PC-3 (cell line): Measurements from ENCODE around the gene STRIP1. TPM values are rescaled to one million over a fixed set of nuclear protein-coding genes. Genes with fewer than 3 reads are reported as not detected.

ENCODE experiments used
- ATAC-seq: fragments of 200-7000 bp; cut with Tn5 transposase; 2 replicates; pipeline ENCODE4 v1.9.1; 2020; ENCODE audit warnings: mild to moderate bottlenecking, moderate library complexity
- BruUV-seq: library from RNA; stranded (reverse); fragments of 400-500 nt; replicated peaks from 2 replicates; lab custom pipeline; 2021; lab: Mats Ljungman, UMichigan
- CTCF ChIA-PET: fragments of 300-600 bp; sonication (Branson Sonifier 250); formaldehyde crosslinking; loops from one replicate; lab custom pipeline; 2022; ENCODE audit warnings: antibody characterized with exemption; lab: Charles Lee
- POLR2A ChIA-PET: fragments of 300-600 bp; sonication (Branson Sonifier 250); formaldehyde crosslinking; loops from one replicate; lab custom pipeline; 2022; ENCODE audit warnings: antibody characterized with exemption; ENCODE audit not compliant: unreplicated experiment; lab: Charles Lee
- DNase-seq: peaks from one replicate; pipeline ENCODE4 v3.0.0-alpha.2; 2015
- H2AFZ ChIP-seq: fragments of 300-600 bp; sonication (generic); 2 replicates; pipeline ENCODE4 v1.6.0; 2016; ENCODE audit warnings: antibody characterized with exemption, low read length
- H3F3A ChIP-seq: fragments of 300-600 bp; sonication (generic); one replicate; pipeline ENCODE4 v1.6.0; 2017; ENCODE audit warnings: antibody characterized with exemption, low read length, control low read depth, mild to moderate bottlenecking; ENCODE audit not compliant: unreplicated experiment
- H3K27ac ChIP-seq: fragments of 300-600 bp; sonication (generic); 2 replicates; pipeline ENCODE4 v1.5.1; 2016; ENCODE audit warnings: mild to moderate bottlenecking, low read length
- H3K27me3 ChIP-seq: fragments of 300-600 bp; sonication (generic); 2 replicates; pipeline ENCODE4 v1.6.1; 2016; ENCODE audit warnings: low read length, mixed read lengths
- H3K36me3 ChIP-seq: fragments of 300-600 bp; sonication (generic); 2 replicates; pipeline ENCODE4 v1.6.1; 2016; ENCODE audit warnings: low read depth, mixed run types, low read length, mixed read lengths
- H3K4me1 ChIP-seq: fragments of 300-600 bp; sonication (generic); 2 replicates; pipeline ENCODE4 v1.5.1; 2016; ENCODE audit warnings: low read length; ENCODE audit not compliant: insufficient read depth
- H3K4me2 ChIP-seq: fragments of 300-600 bp; sonication (generic); 2 replicates; pipeline ENCODE4 v1.6.0; 2016; ENCODE audit warnings: low read length
- H3K4me3 ChIP-seq: fragments of 300-600 bp; sonication (generic); 2 replicates; pipeline ENCODE4 v1.5.1; 2016; ENCODE audit warnings: mild to moderate bottlenecking, low read length, mixed read lengths
- H3K79me2 ChIP-seq: fragments of 300-600 bp; sonication (generic); 2 replicates; pipeline ENCODE4 v1.6.1; 2017; ENCODE audit warnings: low read length, mixed read lengths
- H3K9ac ChIP-seq: fragments of 300-600 bp; sonication (generic); 2 replicates; pipeline ENCODE4 v1.6.0; 2016; ENCODE audit warnings: mild to moderate bottlenecking, low read length
- H3K9me2 ChIP-seq: fragments of 300-600 bp; sonication (generic); replicated peaks from 2 replicates; pipeline ENCODE4 v1.6.1; 2016; ENCODE audit warnings: mixed run types, low read length, mixed read lengths
- H3K9me3 ChIP-seq: fragments of 300-600 bp; sonication (generic); 2 replicates; pipeline ENCODE4 v1.6.1; 2016; ENCODE audit warnings: low read length, mixed read lengths
- H4K20me1 ChIP-seq: fragments of 300-600 bp; sonication (generic); 2 replicates; pipeline ENCODE4 v1.6.1; 2016; ENCODE audit warnings: low read length, mixed read lengths
- EZH2 ChIP-seq: fragments of 300-600 bp; sonication (generic); IDR thresholded peaks from one replicate; pipeline ENCODE4 v1.6.1; 2017; ENCODE audit warnings: antibody characterized with exemption, mild to moderate bottlenecking, low read length; ENCODE audit not compliant: unreplicated experiment
- EZH2phosphoT487 ChIP-seq: fragments of 300-600 bp; sonication (generic); IDR thresholded peaks from 2 replicates; pipeline ENCODE4 v1.6.1; 2018; ENCODE audit warnings: mild to moderate bottlenecking, antibody characterized with exemption, low read length, borderline replicate concordance
- intact Hi-C: fragments of 100-400 bp; cut with micrococcal nuclease; formaldehyde crosslinking; loops from 2 replicates; pipeline ENCODE4 v1.9.0; 2023
- total RNA-seq: library from RNA; depleted of rRNA; stranded (reverse); fragments of >200 nt; gene quantifications from 2 replicates; pipeline ENCODE4 v1.2.3, GENCODE V29; 2014
- TF ChIP-seq, protein P1 (sequence below): fragments of 300-600 bp; sonication (generic); conservative IDR thresholded peaks from 2 replicates; pipeline ENCODE4 v1.5.1; 2017; ENCODE audit warnings: antibody characterized with exemption, low read depth, mild to moderate bottlenecking, low read length

Gene STRIP1
- total RNA-seq, 1 experiment from 2014 or later = 41.4 TPM

DNA sequence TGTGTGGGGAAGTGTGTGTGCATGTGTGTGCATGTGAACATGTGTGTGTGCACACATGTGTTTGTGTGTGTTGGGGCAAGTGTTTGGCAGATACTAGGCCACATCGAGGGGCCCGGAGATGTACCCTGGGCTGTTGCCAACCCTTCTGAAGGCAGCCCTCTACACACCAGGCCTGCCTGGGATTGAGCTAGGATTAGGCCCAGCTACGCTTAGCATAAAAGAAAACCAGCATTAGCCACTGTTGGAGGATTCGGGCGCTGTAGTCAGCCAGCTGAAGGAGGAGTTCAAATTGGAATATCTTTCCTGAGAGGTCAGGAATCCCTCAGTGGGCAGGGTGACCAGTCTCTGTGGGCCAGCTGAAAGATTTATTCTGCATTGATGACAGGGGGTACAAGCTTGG is 46.6 kb downstream of the STRIP1 start:
- H3K4me3 ChIP-seq = no peak overlapping the region
- H3F3A ChIP-seq = no peaks in the 10 kb centered on the region
- H3K9me2 ChIP-seq = no peaks in the 10 kb centered on the region
- no peaks in the 10 kb centered on the region for H3K36me3 ChIP-seq
- no peak overlapping the region for H3K27ac ChIP-seq
- ChIA-PET POLR2A (no interaction called here), CTCF (no interaction called here)
- intact Hi-C loops = no loop called here
- ATAC-seq (no peak), DNase-seq (no peak)
- no peaks in the 10 kb centered on the region for H3K9me3 ChIP-seq
- H3K9ac ChIP-seq = no peak overlapping the region
- TF ChIP-seq, protein P1, sequence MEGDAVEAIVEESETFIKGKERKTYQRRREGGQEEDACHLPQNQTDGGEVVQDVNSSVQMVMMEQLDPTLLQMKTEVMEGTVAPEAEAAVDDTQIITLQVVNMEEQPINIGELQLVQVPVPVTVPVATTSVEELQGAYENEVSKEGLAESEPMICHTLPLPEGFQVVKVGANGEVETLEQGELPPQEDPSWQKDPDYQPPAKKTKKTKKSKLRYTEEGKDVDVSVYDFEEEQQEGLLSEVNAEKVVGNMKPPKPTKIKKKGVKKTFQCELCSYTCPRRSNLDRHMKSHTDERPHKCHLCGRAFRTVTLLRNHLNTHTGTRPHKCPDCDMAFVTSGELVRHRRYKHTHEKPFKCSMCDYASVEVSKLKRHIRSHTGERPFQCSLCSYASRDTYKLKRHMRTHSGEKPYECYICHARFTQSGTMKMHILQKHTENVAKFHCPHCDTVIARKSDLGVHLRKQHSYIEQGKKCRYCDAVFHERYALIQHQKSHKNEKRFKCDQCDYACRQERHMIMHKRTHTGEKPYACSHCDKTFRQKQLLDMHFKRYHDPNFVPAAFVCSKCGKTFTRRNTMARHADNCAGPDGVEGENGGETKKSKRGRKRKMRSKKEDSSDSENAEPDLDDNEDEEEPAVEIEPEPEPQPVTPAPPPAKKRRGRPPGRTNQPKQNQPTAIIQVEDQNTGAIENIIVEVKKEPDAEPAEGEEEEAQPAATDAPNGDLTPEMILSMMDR = no peak
- TF ChIP-seq EZH2 (no peak), EZH2phosphoT487 (no peak)
- H3K79me2 ChIP-seq = no peaks in the 10 kb centered on the region
- no TSS peak for BruUV-seq
- no peaks in the 10 kb centered on the region for H3K27me3 ChIP-seq
- no peaks in the 10 kb centered on the region for H4K20me1 ChIP-seq
- H3K4me1 ChIP-seq = no peaks in the 10 kb centered on the region
- H3K4me2 ChIP-seq = no peak overlapping the region
- no peak overlapping the region for H2AFZ ChIP-seq

DNA sequence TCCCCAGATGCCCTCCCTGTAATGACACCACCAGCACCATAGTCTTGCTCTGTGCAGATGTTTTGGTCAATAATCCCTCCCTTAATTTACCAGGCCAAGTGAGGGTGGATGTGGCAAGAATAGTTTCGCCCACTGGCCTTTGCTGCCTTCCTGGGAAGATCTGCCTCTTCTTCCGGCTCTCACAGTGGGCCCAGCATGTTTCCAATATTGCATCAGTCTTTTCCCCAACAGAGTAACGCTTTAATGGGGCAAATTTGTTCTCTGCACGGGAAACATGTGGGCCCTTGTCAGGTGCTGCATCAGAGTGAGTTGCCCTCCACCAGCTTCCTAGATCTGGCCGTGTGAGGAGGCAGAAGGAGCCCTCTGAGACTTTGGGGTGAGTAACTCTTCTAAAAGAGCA is 48.1 kb downstream of the STRIP1 start:
- no peak overlapping the region for H3K4me2 ChIP-seq
- no TSS peak for BruUV-seq
- no peak overlapping the region for H3K4me3 ChIP-seq
- DNase-seq (no peak), ATAC-seq (no peak)
- no peaks in the 10 kb centered on the region for H3K9me2 ChIP-seq
- intact Hi-C loops = no loop called here
- H2AFZ ChIP-seq = no peak overlapping the region
- POLR2A ChIA-PET = no interaction called here
- TF ChIP-seq, protein P1 = no peak
- no peak for TF ChIP-seq EZH2phosphoT487
- no peak for TF ChIP-seq EZH2
- no peaks in the 10 kb centered on the region for H4K20me1 ChIP-seq
- no peaks in the 10 kb centered on the region for H3K79me2 ChIP-seq
- no peaks in the 10 kb centered on the region for H3K9me3 ChIP-seq
- H3K4me1 ChIP-seq = no peaks in the 10 kb centered on the region
- no peak overlapping the region for H3K9ac ChIP-seq
- H3K36me3 ChIP-seq = no peaks in the 10 kb centered on the region
- no peak overlapping the region for H3K27ac ChIP-seq
- CTCF ChIA-PET = no interaction called here
- no peaks in the 10 kb centered on the region for H3K27me3 ChIP-seq
- H3F3A ChIP-seq = no peaks in the 10 kb centered on the region

DNA sequence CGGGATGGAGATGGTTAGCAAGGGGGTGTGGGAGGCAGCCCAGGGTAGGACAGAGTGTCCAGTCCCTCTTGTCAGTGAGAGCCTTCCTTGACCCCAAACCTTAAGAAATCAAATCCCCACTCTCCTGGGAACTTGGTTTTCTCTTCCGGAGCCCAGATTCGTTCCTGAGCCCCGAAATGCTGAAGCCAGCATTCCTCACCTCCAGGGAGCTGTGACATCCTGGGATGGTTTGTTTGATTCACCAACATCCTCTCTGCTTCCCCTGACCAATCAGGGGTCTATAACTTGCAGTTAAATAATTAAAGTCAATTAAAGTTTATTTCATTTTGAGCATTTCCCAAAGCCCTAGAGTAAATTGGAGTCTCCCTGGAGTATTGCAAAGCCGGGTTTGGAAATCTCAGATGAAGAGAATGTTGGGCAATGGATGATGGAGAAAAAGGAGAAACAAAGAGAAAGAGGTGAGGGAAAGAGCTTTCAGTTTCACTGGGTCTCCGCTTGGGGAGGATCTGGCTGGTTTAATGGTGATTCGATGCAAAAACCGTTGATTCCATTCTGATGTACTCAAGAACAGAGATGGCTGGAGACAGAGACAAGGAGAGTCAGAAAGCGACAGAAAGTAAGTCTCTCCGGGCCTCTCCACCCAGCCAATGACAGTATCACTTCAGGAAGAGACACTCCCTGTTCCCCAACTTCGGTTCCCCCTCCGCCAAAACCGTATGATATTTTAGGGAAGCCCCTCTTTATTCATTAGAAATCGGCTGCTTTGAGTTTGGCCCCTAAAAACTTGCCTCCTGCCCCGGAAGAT is 48.8 kb downstream of the STRIP1 start:
- no peaks in the 10 kb centered on the region for H3K79me2 ChIP-seq
- TF ChIP-seq EZH2phosphoT487 = no peak
- no peak for TF ChIP-seq EZH2
- TF ChIP-seq, protein P1 = no peak

More for the DNA sequence above, 48.8 kb downstream of the STRIP1 start:
- no peak for DNase-seq
- Histone ChIP-seq H3K27me3 (no peaks in the 10 kb centered on the region), H3K36me3 (no peaks in the 10 kb centered on the region), H3K4me2 (no peak overlapping the region), H3K4me3 (no peak overlapping the region), H3F3A (no peaks in the 10 kb centered on the region), H3K27ac (no peak overlapping the region), H3K9me3 (no peaks in the 10 kb centered on the region), H3K9me2 (no peaks in the 10 kb centered on the region), H3K9ac (no peak overlapping the region), H3K4me1 (no peaks in the 10 kb centered on the region), H4K20me1 (no peaks in the 10 kb centered on the region), H2AFZ (no peak overlapping the region)
- no peak for ATAC-seq
- intact Hi-C loops = no loop called here
- POLR2A ChIA-PET = no interaction called here
- BruUV-seq = no TSS peak
- CTCF ChIA-PET = no interaction called here
